Measurements from ENCODE around the gene USF1.
"Not testable (repeated sequence)": the region's sequence is repeated elsewhere in the genome, so short reads cannot be mapped to it uniquely, and the experiment has no call there.

Gene USF1

GRCh38 chr1:161017756-161018630, 27.8 kb downstream of the USF1 start:
- DNase-seq, result no peak

GRCh38 chr1:161017181-161017580, 28.6 kb downstream of the USF1 start:
- DNase-seq, result not testable (repeated sequence)

- DNase-seq, result not testable (repeated sequence)
These were observed 29.1 kb downstream of the USF1 start for GRCh38 chr1:161016683-161017082.

- DNase-seq, result no peak
These were observed 32.1 kb downstream of the USF1 start for GRCh38 chr1:161013488-161014230.

- no peak for DNase-seq
These were observed 32.7 kb downstream of the USF1 start for GRCh38 chr1:161013131-161013487.

- no peak for DNase-seq
These were observed 33.4 kb downstream of the USF1 start for GRCh38 chr1:161012420-161012819.

GRCh38 chr1:161009602-161010211, 36.1 kb downstream of the USF1 start:
- DNase-seq, result no peak

GRCh38 chr1:161008869-161009510, 36.8 kb downstream of the USF1 start:
- no peak for DNase-seq

GRCh38 chr1:161007369-161007768, 38.4 kb downstream of the USF1 start:
- no peak for DNase-seq

- no peak for DNase-seq
These were observed 39.2 kb downstream of the USF1 start for GRCh38 chr1:161006563-161006962.

GRCh38 chr1:161001525-161001924, 44.3 kb downstream of the USF1 start:
- DNase-seq, result no peak

- DNase-seq, result no peak
These were observed 44.9 kb downstream of the USF1 start for GRCh38 chr1:161000736-161001480.

GRCh38 chr1:160999376-160999775, 46.4 kb downstream of the USF1 start:
- DNase-seq, result no peak

GRCh38 chr1:160997323-160998038, 48.3 kb downstream of the USF1 start:
- DNase-seq, result no peak

GRCh38 chr1:160996178-160996577, 49.6 kb downstream of the USF1 start:
- peak; percentile 81 for DNase-seq

- DNase-seq, result peak; percentile 20
These were observed 52.1 kb downstream of the USF1 start for GRCh38 chr1:160993544-160994193.

- not testable (repeated sequence) for DNase-seq
These were observed 53.7 kb downstream of the USF1 start for GRCh38 chr1:160992036-160992435.
